Dermis blood vessel endothelial cell (primary cell): ENCODE results near the gene SLC12A7. TPM values are rescaled to one million over a fixed set of nuclear protein-coding genes. Genes with fewer than 3 reads are reported as not detected.
A peak's percentile ranks its signal among the peaks of the same experiment; 100 is the strongest.
"Not testable (repeated sequence)": the region's sequence is repeated elsewhere in the genome, so short reads cannot be mapped to it uniquely, and the experiment has no call there.

Source experiments
- DNase-seq: peaks from one replicate; pipeline ENCODE4 v3.0.0; 2010
- total RNA-seq: library from RNA; depleted of rRNA; stranded (reverse); fragments of >200 nt; gene quantifications from 2 replicates; pipeline ENCODE4 v1.2.3, GENCODE V29; 2014

Gene SLC12A7
- total RNA-seq, 1 donor from 2014 or later, result 31.3 TPM

DNA sequence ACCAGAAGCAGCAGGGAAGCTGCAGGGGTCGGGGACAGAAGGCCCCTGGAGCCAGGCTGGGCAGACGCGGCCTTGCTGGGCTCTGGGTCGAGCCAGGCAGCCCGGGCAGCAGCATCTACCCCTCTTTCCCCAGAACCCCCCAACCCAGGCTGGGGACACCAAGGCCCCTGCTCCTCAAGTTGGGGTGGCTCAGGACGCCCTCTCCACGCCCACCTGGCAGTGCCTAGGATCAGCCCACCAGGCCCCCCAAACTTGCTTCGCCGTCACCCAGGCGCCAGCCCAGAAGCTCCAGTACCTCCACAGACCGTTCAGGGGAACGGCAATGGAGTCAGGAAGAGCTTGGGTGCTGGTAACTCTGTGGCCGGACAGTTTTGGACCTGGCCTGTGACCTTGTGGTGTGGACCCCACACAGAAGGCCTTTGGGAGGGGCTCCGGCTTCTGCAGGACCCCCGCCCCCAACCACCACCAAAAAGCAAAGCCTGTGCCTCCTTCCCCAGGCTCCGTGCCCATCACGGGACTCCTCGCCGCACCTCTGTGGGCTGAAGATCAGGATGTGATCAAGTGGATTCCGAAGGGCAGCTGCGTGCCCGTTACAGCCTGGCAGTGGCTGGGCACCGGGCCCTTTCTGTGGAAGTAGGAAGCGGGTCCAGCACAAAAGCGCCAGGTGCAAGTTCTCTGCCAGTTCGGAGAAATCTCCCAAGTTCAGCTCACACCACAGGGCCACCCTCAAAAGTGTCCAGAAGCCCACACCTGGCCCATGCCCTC, 2.1 kb downstream of the SLC12A7 start:
- no peak for DNase-seq

DNA sequence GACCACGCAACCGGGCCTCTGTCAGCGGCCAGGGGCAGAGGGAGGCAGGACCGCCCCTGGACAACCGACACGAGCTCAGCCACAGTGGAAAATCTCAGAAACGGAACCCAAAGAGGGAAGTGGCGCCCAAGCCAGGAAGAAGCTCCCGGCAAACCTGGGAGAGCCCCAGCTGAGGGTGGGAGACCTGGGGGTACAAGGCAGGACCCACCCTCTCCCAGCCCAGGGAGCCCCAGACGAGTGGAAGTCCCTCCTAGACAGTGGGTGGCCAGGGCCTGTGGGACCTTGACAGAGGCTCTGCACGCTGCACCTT, 3.0 kb downstream of the SLC12A7 start:
- no peak for DNase-seq

DNA sequence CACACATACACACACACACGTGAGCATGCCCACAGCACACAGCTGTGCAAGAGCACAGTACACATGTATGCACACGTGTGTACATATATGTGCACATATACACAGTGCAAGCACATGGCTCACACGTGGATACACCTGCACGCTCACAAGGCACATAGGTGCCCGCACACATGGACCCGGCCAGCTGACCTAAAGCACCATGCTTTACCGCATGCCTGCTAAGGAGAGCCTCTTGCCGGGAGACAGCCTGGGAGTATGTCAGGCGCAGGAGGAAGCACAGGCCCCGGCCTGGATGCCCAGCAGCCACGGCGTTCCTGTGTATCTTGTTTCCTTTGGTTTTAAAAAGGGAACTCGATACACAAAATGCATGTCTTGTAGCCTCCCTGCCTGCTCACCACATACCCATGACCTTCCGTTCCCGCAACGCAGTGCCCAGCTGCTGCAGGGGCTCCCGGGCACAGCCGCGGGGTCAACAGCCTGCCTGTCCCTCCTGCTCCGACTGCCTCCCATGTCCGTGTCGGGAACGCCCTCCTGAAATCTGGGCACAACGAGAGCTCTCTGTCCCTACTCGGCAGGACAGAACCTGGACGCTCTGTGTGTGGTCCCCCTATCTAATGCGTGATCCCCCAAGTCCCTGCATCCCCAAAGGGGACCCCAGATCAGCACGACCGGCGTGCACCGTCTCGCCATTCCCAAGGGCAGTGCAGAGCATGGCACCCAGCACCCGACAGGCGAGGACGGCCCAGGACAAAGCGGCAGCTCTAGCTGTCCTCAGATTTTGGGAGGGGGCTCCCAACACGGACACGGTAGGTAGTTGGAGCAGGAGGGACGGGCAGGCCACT, 3.6 kb downstream of the SLC12A7 start:
- no peak for DNase-seq

DNA sequence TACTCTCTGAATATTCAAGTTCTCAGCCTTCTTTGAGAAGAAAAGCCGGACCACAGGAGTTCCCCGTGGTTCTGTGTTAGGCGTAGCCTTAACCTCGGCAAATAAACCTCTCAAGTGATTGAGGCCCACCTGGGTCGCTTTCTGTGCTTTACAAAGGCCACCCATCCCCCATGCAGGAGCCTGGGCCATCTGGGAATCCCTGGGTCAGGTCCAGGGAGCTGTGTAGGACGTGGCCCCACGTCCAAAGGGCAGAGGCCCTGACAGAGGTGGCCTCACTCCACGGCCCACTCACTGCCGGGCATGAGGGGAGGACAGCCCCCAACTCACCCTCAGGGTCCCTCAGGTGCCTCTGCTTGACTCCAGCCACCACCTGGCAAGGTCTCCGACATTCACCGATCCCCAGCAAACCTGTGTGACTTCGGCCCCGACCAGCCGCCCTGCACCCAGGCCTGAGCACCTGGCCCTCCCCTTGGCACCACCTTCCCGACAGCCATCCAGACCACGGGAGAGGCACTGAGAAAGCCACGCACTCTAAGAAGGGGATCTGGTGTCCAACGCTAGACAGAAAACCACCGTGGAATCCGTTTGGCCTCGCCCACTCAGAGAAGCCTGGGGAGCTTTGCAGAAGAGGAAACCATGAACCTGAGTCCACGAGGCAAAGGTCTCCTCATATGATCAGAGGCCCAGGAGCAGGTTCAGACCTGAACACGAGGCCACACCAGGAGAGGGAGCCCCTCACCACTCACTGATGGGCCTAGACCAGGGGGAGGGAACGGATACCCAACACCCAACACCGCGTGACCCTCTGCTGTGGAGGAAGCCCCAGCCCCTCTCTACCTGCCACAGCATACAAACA, 4.5 kb downstream of the SLC12A7 start:
- DNase-seq, result no peak

DNA sequence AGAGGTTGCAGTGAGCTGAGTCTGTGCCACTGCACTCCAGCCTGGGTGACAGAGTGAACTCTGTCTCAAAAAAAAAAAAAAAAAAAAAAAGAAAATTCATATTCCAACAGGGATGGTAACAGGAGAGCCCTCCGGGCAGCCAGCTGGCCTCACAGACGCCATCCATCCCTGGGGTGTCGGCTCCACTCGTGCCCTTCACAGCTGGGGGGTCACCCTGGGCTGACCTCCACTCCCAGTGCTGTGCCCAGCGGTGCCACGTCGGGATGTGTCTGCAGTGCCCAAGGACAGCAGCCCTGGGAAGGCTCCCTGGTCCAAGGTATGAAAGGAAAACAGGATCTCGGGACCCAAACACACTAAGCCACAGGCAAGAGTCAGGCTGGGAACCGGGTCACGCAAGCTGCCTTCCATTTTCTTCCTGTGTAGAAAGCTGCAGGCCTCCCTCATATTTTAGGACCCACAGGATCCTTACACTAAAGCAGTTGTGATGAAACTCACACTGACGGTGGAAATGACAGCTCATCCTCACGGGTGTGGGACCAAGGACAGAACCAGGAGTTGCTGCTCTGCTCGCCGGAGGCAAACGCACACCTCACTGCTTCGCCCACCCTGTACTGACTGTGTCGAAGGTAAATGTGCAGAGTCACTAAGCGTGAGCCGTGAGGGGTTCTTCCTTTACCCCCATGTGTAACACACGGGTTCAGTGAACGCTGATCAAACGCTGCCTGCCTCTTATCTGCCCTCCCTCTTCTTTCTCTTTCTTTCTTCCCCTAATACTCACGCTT, 5.3 kb downstream of the SLC12A7 start:
- no peak for DNase-seq

DNA sequence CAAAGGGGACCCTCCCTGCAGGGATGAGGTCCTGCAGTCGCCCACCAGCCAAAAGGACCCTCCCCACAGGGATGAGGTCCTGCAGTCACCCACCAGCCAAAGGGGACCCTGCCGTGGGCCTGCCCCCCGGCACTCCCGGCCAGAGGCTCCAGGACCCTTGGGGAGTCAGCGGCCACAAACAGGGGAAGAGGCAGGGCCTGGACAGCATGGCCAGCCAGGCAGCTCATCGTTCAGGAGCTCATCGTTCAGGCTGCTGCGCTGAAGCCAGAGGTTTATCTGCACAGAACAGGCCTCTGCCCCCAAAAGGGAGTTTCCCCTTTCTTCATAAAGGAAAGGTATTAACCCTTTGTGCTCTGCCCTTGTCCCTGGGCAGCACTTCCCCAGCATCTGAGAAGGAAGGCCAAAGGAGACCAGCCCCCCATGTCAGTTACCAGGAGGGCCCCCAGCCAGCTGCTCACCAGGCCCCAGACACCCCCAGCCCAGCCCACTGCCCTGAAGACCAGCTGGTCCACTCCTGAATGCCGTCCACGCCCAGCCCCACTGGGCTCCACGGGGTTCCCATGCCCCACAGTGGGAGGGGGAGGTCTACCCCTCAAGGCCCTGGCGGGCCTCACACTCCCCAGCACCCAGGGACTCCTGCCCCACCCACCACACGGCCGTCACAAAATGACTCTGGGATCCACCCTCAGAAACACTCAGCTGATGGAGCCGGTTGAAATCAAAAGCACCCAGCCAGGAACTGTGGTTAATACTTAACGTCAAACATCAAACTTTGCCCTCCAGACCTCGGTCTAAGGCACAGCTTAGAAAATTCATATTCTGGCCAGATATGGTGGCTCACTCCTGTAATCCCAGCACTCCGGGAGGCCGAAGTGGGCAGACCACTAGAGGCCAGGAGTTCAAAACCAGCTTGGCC, 6.3 kb downstream of the SLC12A7 start:
- DNase-seq, result no peak

DNA sequence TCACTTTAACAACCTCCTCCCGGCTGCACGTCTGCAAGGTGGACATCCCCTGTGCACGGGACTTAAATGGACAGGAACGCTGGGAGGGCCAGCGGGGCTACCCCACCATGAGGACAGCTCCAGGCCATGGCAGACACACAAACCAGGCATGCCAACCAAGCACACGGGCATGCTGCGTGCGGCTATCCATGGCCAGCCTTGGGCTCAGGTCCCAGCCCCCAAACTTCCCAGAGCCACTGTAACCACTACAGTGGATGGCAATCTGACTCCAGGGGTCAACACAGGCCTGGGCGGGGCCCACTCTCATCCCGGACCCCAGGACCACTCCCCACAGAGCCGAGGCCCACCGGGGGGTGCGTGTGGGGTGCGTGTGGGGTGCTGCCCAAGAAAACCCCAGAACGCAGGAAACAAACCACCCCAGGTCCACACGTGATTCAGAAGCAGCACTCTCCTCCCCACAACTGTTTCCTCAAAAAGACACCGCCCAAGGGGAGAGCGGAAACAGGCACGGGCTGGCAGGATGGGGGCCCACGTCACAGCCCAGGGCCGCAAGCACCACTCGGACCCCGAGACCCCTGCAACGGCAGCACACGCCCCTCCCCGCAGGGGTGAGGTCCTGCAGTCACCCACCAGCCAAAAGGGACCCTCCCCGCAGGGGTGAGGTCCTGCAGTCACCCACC, 7.4 kb downstream of the SLC12A7 start:
- no peak for DNase-seq

DNA sequence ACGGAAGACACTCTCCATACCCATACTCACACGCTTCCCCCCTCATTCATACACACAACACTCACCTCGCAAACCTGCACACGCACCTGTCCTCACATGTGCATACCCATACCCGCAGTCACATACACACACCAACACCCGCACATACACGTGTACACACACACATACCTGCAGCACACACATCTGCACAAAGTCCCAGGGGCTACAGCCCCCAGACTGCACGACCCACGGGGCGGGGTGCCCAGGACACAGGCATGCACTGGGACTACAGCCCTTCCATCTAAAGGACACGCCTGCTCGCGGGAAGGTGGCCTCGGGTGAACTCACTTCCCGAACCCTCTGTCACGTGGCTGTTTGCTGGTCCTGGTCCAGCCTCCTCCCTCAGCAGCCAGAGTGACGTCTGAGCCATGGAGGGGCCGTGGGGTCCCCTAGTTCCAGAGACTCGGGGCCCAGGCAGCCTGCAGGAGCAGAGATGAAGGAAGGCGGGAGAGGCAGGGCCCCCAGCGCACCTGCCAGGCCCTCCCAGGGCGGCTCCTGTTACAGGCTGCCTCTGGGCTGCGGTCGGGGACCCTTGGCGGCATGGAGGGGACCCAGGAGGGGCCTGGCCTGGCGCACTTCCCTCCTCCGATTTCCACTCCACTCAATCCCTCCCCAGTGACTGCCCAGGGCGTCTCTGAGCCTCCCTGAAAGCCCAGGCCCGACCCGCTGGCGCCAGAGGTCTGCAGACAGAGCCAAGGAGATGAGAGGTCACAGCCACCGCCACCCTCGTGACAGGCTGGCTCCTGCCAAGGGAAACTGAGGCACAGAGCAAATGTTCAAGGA, 8.1 kb downstream of the SLC12A7 start:
- peak; percentile 71 for DNase-seq

DNA sequence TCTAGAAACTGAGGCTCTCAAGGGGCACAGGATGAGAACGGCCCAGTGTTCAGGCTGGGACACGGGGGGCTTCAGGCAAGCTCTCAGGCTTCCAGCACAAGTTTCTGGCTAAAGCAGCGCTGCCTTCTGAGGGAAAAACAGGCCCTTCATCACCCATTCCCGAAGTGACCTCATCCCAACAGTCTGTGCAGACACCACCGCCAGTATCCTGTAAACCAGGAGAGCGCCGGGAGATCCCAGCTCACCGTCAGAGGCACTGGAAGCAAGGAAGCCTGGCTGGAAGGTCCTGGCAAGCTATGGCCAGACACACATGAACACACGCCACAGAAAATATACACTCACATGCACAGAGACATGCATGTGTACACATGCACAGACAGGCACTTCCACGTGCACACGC, 8.8 kb downstream of the SLC12A7 start:
- DNase-seq, result peak; percentile 10

DNA sequence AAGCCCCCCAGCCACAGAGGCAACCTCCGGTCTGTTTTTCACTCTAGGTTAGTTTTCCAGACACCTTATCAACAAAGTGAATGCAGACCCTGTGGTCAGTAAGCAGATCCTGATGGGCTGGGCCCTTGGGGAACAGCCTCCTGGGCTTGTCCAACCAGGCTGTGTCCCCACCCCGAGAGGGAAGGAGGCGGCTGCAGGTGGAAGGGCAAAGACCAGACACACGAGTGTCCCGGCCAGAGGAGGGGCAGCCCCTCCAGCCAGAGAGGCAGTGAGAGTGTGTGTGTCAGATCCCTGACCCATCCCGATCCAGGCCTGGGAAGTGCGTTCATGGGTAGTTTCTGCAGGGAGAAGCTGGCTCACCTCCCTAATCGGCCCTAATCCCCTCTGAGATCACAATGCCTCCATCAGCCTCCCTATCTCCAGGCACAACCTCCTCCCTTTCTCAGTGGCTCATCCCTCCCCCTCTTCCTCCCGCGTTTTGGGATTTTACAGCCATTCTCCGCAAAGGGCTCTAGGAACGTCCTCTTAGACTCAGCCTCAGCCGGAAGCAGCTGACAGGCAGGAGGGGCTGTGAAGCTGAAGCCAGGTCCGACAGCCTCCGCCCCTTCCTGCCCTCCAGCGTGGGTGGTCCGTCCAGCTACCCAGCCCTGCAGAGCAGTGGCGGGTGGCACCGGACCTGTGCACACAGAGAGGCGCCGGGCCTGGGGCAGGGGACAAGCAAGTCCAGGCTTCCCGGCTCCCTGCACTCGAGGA, 9.7 kb downstream of the SLC12A7 start:
- peak; percentile 62 for DNase-seq

DNA sequence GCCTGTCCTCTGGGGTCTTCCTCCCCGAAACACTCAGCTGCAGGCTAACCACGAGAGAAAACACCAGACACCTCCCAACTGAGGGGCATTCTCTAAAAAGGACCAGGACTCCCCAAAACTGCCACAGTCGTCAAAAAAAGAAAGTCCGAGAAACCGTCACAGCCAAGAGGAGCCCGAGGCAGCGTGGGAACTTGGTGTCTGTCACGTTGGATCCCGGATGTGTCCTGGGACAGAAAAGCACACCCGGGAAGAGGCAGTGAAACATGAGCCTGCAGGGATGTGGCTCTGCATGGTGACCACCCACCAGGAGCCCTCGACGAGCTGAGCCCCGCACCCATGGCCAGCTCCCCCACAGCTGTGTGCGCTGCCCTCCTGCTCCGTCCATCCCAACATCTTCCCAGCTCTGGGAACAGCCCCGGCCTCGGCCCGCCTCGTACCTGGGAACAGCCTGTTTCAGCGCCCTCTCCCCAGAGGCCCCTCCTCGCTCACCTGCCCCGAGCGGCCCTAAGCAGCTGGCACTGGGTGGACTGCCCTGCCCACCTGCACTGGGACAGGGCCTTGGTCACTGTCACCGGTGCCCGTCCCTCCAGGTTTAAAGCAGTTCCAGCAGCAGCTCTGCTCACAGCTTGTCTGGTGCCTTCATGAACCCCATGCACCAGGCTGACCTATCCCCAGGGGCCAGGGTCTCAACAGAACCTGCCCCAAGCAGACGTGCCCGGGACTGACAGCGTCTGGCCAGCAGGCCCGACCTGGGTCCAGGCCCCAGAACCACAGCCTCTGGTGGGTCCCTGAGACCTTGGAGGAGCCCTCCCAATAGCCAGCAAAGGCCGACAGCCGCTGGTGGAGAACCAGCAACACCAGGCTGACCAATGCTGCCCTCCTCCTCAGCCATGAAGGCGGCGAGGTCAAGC, 10.9 kb downstream of the SLC12A7 start:
- no peak for DNase-seq

DNA sequence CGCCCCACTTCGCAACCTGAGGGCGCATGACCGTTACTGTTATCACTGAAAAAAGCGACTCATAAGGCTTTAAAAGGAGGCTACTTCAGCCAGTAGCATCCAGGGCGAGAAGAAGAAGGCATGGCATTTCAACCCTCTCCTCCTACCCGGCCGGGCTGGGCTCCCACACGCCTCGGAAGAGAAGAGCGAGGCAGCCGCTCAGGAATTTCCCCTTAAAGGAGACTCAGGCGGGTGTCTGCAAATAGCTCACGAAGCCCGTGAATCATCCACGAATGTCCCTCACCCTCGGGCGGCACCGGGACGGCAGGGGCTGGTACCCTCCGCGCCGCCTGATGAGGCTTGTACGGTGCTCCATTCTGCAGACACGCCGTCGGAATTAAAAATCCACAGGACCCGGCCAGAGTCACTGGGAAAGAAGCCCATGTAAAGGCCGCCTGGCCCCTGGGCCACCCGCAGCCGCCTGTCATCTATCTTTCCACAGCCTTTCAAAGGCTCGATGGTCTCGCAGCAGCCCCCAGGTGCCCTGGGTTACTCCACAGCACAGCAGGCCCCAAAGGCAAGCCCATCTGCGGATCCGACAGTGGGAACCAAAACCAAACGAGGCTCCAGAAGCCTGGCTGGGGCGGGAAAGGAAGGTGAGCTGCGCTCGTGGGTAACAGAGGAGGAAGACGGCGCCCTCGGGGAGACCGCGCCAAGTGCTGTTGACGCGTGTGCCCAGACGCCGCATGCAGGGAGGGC, 11.8 kb downstream of the SLC12A7 start:
- DNase-seq, result no peak

DNA sequence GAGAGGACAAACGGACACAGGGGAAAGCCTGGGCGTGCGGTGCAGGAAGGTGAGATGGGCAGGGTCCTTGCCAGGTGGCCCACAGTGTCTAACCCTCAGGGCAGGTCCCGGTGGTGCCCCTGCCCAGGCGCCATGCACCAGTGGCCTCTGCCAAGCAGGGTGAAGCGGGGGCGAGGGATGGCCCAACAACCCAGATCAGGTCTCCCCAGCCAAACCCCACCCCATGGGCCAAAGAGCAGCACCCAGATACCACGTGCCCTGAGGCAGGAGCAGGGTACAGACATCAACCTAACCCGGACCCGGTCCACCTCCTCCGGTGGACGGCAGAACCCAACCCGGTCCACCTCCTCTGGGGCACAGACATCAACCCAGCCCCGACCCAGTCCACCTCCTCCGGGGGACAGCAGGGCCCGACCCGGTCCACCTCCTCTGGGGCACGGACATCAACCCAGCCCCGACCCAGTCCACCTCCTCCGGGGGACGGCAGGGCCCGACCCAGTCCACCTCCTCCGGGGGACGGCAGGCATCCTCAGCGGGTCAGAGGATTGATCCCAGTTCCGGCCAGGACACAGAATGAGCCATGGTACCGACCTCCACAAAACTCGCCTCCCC, 12.8 kb downstream of the SLC12A7 start:
- DNase-seq, result no peak

DNA sequence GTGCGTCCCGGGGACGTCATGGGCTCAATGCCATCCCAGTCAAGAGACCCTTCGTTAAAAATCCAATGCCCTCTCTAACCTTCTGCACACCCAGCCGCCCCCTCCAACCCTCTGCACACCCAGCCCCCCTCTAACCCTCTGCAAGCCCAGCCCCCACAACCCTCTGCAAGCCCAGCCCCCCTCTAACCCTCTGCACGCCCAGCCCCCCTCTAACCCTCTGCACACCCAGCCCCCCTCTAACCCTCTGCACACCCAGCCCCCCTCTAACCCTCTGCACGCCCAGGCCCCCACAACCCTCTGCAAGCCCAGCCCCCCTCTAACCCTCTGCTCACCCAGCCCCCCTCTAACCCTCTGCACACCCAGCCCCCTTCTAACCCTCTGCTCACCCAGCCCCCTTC, 13.9 kb downstream of the SLC12A7 start:
- not testable (repeated sequence) for DNase-seq

DNA sequence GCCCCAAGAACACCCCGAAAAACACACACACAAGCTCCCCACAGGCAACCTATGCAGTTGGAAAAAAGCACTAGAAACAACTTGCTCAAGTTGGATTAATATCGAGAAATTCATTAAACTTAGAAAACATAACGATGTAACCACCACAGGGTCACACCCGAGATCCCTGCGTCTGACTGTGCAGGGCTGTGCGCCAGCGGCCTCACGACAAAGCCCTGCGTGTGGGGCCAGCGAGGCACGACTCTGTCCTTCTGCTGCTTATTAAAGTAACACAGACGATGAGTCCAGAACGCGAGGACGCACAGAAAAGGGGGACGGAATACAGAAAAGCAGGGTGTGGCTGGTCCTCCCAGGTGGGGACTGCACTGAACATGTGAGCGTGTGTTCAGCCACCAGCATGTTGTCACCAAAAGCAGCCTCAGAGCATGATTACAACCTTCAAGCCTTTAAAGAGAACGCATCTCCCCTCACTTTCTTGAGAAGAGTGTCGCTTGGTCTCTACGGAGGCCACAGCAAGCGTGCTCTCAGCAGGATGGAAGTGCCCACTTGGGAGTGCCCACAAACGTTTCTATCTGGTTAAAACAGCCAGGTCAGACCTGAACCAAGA, 14.4 kb downstream of the SLC12A7 start:
- DNase-seq, result no peak

DNA sequence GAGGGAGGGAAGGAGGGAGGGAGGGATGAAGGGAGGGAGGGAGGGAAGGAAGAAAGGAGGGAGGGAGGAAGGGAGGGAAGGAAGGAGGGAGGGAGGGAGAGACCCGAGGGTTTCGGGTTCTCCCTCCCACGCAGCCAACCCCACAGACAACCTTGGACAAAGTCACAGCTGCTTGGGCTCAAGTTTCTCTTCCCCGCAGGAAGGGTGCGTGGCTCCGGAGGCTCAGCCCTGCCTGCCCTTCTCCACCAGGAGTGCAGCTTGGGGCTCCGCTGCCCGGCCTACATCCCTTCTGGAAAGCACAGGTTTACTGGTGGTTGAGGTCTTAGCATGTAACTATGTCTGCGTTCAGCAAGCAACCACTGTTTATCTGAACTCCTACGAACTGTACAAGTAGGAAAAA, 15.0 kb downstream of the SLC12A7 start:
- DNase-seq, result no peak
